Central memory CD8-positive, alpha-beta T cell (primary cell): Measurements from ENCODE around the gene SEC14L1.
"Not testable (repeated sequence)": the region's sequence is repeated elsewhere in the genome, so short reads cannot be mapped to it uniquely, and the experiment has no call there.

Experiments
- ATAC-seq: fragments of 150-1000 bp; cut with Tn5 transposase; replicated peaks from 2 replicates; pipeline ENCODE4 v1.10.0; 2022; ENCODE audit warnings: mild to moderate bottlenecking, moderate FRiP score, moderate number of reproducible peaks; ENCODE audit not compliant: poor library complexity, severe bottlenecking; ENCODE audit errors: extremely low read depth
- DNase-seq, 2 donors: peaks; one replicate each; pipeline ENCODE4 v3.0.0; 2021; ENCODE audit warnings: low spot score in 2 of 2
- H3K27ac Mint-ChIP-seq: one replicate; pipeline ENCODE4 v1.8.0; 2022; ENCODE audit warnings: low read depth, mild to moderate bottlenecking, moderate library complexity, mixed read lengths
- H3K27me3 Mint-ChIP-seq: one replicate; pipeline ENCODE4 v1.8.0; 2022; ENCODE audit warnings: mixed read lengths
- H3K36me3 Mint-ChIP-seq: one replicate; pipeline ENCODE4 v1.8.0; 2022; ENCODE audit warnings: mild to moderate bottlenecking, moderate library complexity, mixed read lengths; ENCODE audit not compliant: insufficient read depth
- H3K4me1 Mint-ChIP-seq: one replicate; pipeline ENCODE4 v1.8.0; 2022; ENCODE audit warnings: mixed read lengths
- H3K4me3 Mint-ChIP-seq: one replicate; pipeline ENCODE4 v1.8.0; 2022; ENCODE audit warnings: mild to moderate bottlenecking, moderate library complexity, mixed read lengths
- H3K9me3 Mint-ChIP-seq: one replicate; pipeline ENCODE4 v1.8.0; 2022; ENCODE audit warnings: mixed read lengths

SEC14L1 gene

GRCh38 chr17:77148077-77148939 lies 7.5 kb downstream of the SEC14L1 start:
- peaks cover 28% of the 10 kb centered on the region for H3K36me3 Mint-ChIP-seq
- H3K4me3 Mint-ChIP-seq: no peak overlapping the region
- DNase-seq (no peak), ATAC-seq (no peak)
- peaks cover 43% of the 10 kb centered on the region for H3K4me1 Mint-ChIP-seq
- H3K27me3 Mint-ChIP-seq: no peaks in the 10 kb centered on the region
- no peak overlapping the region for H3K27ac Mint-ChIP-seq
- no peaks in the 10 kb centered on the region for H3K9me3 Mint-ChIP-seq

GRCh38 chr17:77148940-77149510 lies 8.3 kb downstream of the SEC14L1 start:
- no peak overlapping the region for H3K4me3 Mint-ChIP-seq
- no peak for DNase-seq
- peaks cover 28% of the 10 kb centered on the region for H3K36me3 Mint-ChIP-seq
- no peak overlapping the region for H3K27ac Mint-ChIP-seq
- peaks cover 43% of the 10 kb centered on the region for H3K4me1 Mint-ChIP-seq
- no peaks in the 10 kb centered on the region for H3K9me3 Mint-ChIP-seq
- no peaks in the 10 kb centered on the region for H3K27me3 Mint-ChIP-seq
- no peak for ATAC-seq

- DNase-seq: no peak
Measured at GRCh38 chr17:77150196-77150595, 9.4 kb downstream of the SEC14L1 start.

GRCh38 chr17:77151186-77151585 lies 10.4 kb downstream of the SEC14L1 start:
- ATAC-seq: no peak
- Mint-ChIP-seq H3K27me3 (no peaks in the 10 kb centered on the region), H3K4me3 (no peak overlapping the region), H3K9me3 (no peaks in the 10 kb centered on the region), H3K4me1 (peaks cover 44% of the 10 kb centered on the region), H3K27ac (no peak overlapping the region), H3K36me3 (peaks cover 23% of the 10 kb centered on the region)
- no peak for DNase-seq

More at GRCh38 chr17:77150196-77150595, 9.4 kb downstream of the SEC14L1 start:
- Mint-ChIP-seq H3K4me3 (no peak overlapping the region), H3K27me3 (no peaks in the 10 kb centered on the region), H3K27ac (no peak overlapping the region), H3K9me3 (no peaks in the 10 kb centered on the region), H3K36me3 (peaks cover 26% of the 10 kb centered on the region), H3K4me1 (peaks cover 43% of the 10 kb centered on the region)
- no peak for ATAC-seq

- H3K4me3 Mint-ChIP-seq, H3K27ac Mint-ChIP-seq, H3K27me3 Mint-ChIP-seq, H3K9me3 Mint-ChIP-seq, DNase-seq, ATAC-seq: not testable (repeated sequence)
- Mint-ChIP-seq H3K36me3 (peaks cover 20% of the 10 kb centered on the region), H3K4me1 (peaks cover 40% of the 10 kb centered on the region)
Measured at GRCh38 chr17:77152056-77152455, 11.3 kb downstream of the SEC14L1 start.

GRCh38 chr17:77153472-77153871 lies 12.7 kb downstream of the SEC14L1 start:
- ATAC-seq (no peak), DNase-seq (no peak)
- peaks cover 43% of the 10 kb centered on the region for H3K4me1 Mint-ChIP-seq
- no peaks in the 10 kb centered on the region for H3K9me3 Mint-ChIP-seq
- H3K27ac Mint-ChIP-seq: no peak overlapping the region
- H3K36me3 Mint-ChIP-seq: peaks cover 12% of the 10 kb centered on the region
- H3K27me3 Mint-ChIP-seq: no peaks in the 10 kb centered on the region
- H3K4me3 Mint-ChIP-seq: no peak overlapping the region

- Mint-ChIP-seq H3K4me1 (peaks cover 36% of the 10 kb centered on the region), H3K9me3 (no peaks in the 10 kb centered on the region), H3K27ac (no peak overlapping the region), H3K27me3 (no peaks in the 10 kb centered on the region), H3K36me3 (peaks cover 12% of the 10 kb centered on the region), H3K4me3 (no peak overlapping the region)
- DNase-seq (no peak), ATAC-seq (no peak)
Measured at GRCh38 chr17:77153999-77154586, 13.3 kb downstream of the SEC14L1 start.

- H3K4me1 Mint-ChIP-seq: peaks cover 35% of the 10 kb centered on the region
- H3K27ac Mint-ChIP-seq: peak overlapping the region; percentile 5
- H3K27me3 Mint-ChIP-seq: no peaks in the 10 kb centered on the region
- no peak for DNase-seq
- ATAC-seq: no peak
- peaks cover 7% of the 10 kb centered on the region for H3K36me3 Mint-ChIP-seq
- no peaks in the 10 kb centered on the region for H3K9me3 Mint-ChIP-seq
- no peak overlapping the region for H3K4me3 Mint-ChIP-seq
Measured at GRCh38 chr17:77155125-77155524, 14.4 kb downstream of the SEC14L1 start.

- not testable (repeated sequence) for DNase-seq, ATAC-seq, H3K27ac Mint-ChIP-seq, H3K27me3 Mint-ChIP-seq, H3K36me3 Mint-ChIP-seq, H3K4me3 Mint-ChIP-seq, H3K9me3 Mint-ChIP-seq
- H3K4me1 Mint-ChIP-seq: peaks cover 37% of the 10 kb centered on the region
Measured at GRCh38 chr17:77157766-77158165, 17.0 kb downstream of the SEC14L1 start.

GRCh38 chr17:77160091-77160874 lies 19.5 kb downstream of the SEC14L1 start:
- Mint-ChIP-seq H3K27me3 (no peaks in the 10 kb centered on the region), H3K4me1 (peaks cover 47% of the 10 kb centered on the region), H3K27ac (no peak overlapping the region), H3K4me3 (no peak overlapping the region), H3K36me3 (peaks cover 6% of the 10 kb centered on the region), H3K9me3 (no peaks in the 10 kb centered on the region)
- DNase-seq (no peak), ATAC-seq (no peak)

- Mint-ChIP-seq H3K4me3 (no peak overlapping the region), H3K27me3 (no peaks in the 10 kb centered on the region), H3K9me3 (no peaks in the 10 kb centered on the region), H3K36me3 (peaks cover 6% of the 10 kb centered on the region), H3K27ac (no peak overlapping the region), H3K4me1 (peaks cover 41% of the 10 kb centered on the region)
- DNase-seq (no peak), ATAC-seq (no peak)
Measured at GRCh38 chr17:77160875-77161530, 20.2 kb downstream of the SEC14L1 start.

- ATAC-seq (no peak), DNase-seq (no peak)
- Mint-ChIP-seq H3K9me3 (no peaks in the 10 kb centered on the region), H3K4me3 (no peak overlapping the region), H3K27me3 (no peaks in the 10 kb centered on the region), H3K4me1 (peaks cover 39% of the 10 kb centered on the region), H3K27ac (no peak overlapping the region), H3K36me3 (peaks cover 6% of the 10 kb centered on the region)
Measured at GRCh38 chr17:77161953-77162352, 21.2 kb downstream of the SEC14L1 start.
